MM.1S (cell line): ENCODE results near the gene ADORA2B.

ENCODE experiments used
- DNase-seq: peaks from one replicate; pipeline ENCODE4 v3.0.0-alpha.2; 2015
- H2AFZ ChIP-seq: fragments of 300-600 bp; sonication (generic); 2 replicates; pipeline ENCODE4 v1.6.0; 2016; ENCODE audit warnings: antibody characterized with exemption, low read length
- H3F3A ChIP-seq: fragments of 300-600 bp; sonication (generic); 2 replicates; pipeline ENCODE4 v1.6.1; 2016; ENCODE audit warnings: mild to moderate bottlenecking, antibody characterized with exemption, low read length, moderate library complexity, mixed read lengths; ENCODE audit not compliant: insufficient read depth
- H3K27ac ChIP-seq: fragments of 300-600 bp; sonication (generic); 2 replicates; pipeline ENCODE4 v1.5.1; 2016; ENCODE audit warnings: mild to moderate bottlenecking, low read length
- H3K27me3 ChIP-seq: fragments of 300-600 bp; sonication (generic); replicated peaks from 2 replicates; pipeline ENCODE4 v1.6.0; 2016; ENCODE audit warnings: low read length; ENCODE audit not compliant: insufficient read depth
- H3K36me3 ChIP-seq: fragments of 300-600 bp; sonication (generic); replicated peaks from 2 replicates; pipeline ENCODE4 v1.6.1; 2016; ENCODE audit warnings: mild to moderate bottlenecking, low read length, mixed read lengths; ENCODE audit not compliant: insufficient read depth
- H3K4me1 ChIP-seq: fragments of 300-600 bp; sonication (generic); 2 replicates; pipeline ENCODE4 v1.6.1; 2016; ENCODE audit warnings: low read length, mixed read lengths
- H3K4me2 ChIP-seq: fragments of 300-600 bp; sonication (generic); 2 replicates; pipeline ENCODE4 v1.6.0; 2016; ENCODE audit warnings: low read depth, low read length
- H3K4me3 ChIP-seq: fragments of 300-600 bp; sonication (generic); 2 replicates; pipeline ENCODE4 v1.5.1; 2016; ENCODE audit warnings: low read length, mixed read lengths
- H3K79me2 ChIP-seq: fragments of 300-600 bp; sonication (generic); 2 replicates; pipeline ENCODE4 v1.6.1; 2016; ENCODE audit warnings: mixed run types, low read length, mixed read lengths
- H3K9ac ChIP-seq: fragments of 300-600 bp; sonication (generic); 2 replicates; pipeline ENCODE4 v1.6.1; 2016; ENCODE audit warnings: low read length, mixed read lengths
- H3K9me2 ChIP-seq: fragments of 300-600 bp; sonication (generic); replicated peaks from 2 replicates; pipeline ENCODE4 v1.6.1; 2016; ENCODE audit warnings: mild to moderate bottlenecking, low read length, mixed read lengths; ENCODE audit not compliant: insufficient read depth
- H3K9me3 ChIP-seq: fragments of 300-600 bp; sonication (generic); replicated peaks from 2 replicates; pipeline ENCODE4 v1.6.1; 2016; ENCODE audit warnings: mild to moderate bottlenecking, low read length, mixed read lengths; ENCODE audit not compliant: insufficient read depth
- H4K20me1 ChIP-seq: fragments of 300-600 bp; sonication (generic); 2 replicates; pipeline ENCODE4 v1.6.1; 2016; ENCODE audit warnings: mild to moderate bottlenecking, low read length, moderate library complexity, mixed read lengths; ENCODE audit not compliant: insufficient read depth
- CTCF ChIP-seq: fragments of 300-600 bp; sonication (generic); IDR thresholded peaks from 2 replicates; pipeline ENCODE4 v1.5.1; 2016; ENCODE audit warnings: antibody characterized with exemption, low read length, mixed read lengths
- EZH2 ChIP-seq: fragments of 300-600 bp; sonication (generic); optimal IDR thresholded peaks from 2 replicates; pipeline ENCODE3; 2017; ENCODE audit warnings: low read depth, mild to moderate bottlenecking, antibody characterized with exemption, low read length, mixed read lengths
- EZH2phosphoT487 ChIP-seq: fragments of 300-600 bp; sonication (generic); IDR thresholded peaks from 2 replicates; pipeline ENCODE4 v1.6.1; 2018; ENCODE audit warnings: antibody characterized with exemption, low read length

The ADORA2B gene

GRCh38 chr17:15941781-15942180 is 3.1 kb upstream of the ADORA2B start:
- no peak for TF ChIP-seq EZH2phosphoT487
- TF ChIP-seq CTCF: no peak
- no peak for TF ChIP-seq EZH2
- DNase-seq: no peak
- no peak overlapping the region for H3K4me3 ChIP-seq
- no peak overlapping the region for H3K4me2 ChIP-seq
- no peaks in the 10 kb centered on the region for H3K4me1 ChIP-seq
- H3K9me2 ChIP-seq: no peaks in the 10 kb centered on the region
- no peaks in the 10 kb centered on the region for H3K36me3 ChIP-seq
- H4K20me1 ChIP-seq: no peaks in the 10 kb centered on the region
- H3K27ac ChIP-seq: no peak overlapping the region
- no peaks in the 10 kb centered on the region for H3K79me2 ChIP-seq
- H2AFZ ChIP-seq: no peak overlapping the region
- no peaks in the 10 kb centered on the region for H3K27me3 ChIP-seq
- H3F3A ChIP-seq: no peaks in the 10 kb centered on the region
- H3K9me3 ChIP-seq: no peaks in the 10 kb centered on the region
- H3K9ac ChIP-seq: no peak overlapping the region

GRCh38 chr17:15942207-15942833 is 2.6 kb upstream of the ADORA2B start:
- no peak overlapping the region for H2AFZ ChIP-seq
- no peaks in the 10 kb centered on the region for H3K36me3 ChIP-seq
- no peaks in the 10 kb centered on the region for H3K9me2 ChIP-seq
- H3K27ac ChIP-seq: no peak overlapping the region
- H3K4me3 ChIP-seq: no peak overlapping the region
- no peaks in the 10 kb centered on the region for H3K4me1 ChIP-seq
- H3K9me3 ChIP-seq: no peaks in the 10 kb centered on the region
- no peaks in the 10 kb centered on the region for H3K27me3 ChIP-seq
- no peaks in the 10 kb centered on the region for H3K79me2 ChIP-seq
- TF ChIP-seq EZH2 (no peak), EZH2phosphoT487 (no peak), CTCF (no peak)
- H3K9ac ChIP-seq: no peak overlapping the region
- no peak overlapping the region for H3K4me2 ChIP-seq
- DNase-seq: no peak
- H4K20me1 ChIP-seq: no peaks in the 10 kb centered on the region
- no peaks in the 10 kb centered on the region for H3F3A ChIP-seq

- Histone ChIP-seq H3K4me2 (no peak overlapping the region), H4K20me1 (no peaks in the 10 kb centered on the region), H3K9me2 (no peaks in the 10 kb centered on the region), H3K9me3 (no peaks in the 10 kb centered on the region), H3K79me2 (no peaks in the 10 kb centered on the region), H2AFZ (no peak overlapping the region), H3K9ac (no peak overlapping the region), H3F3A (no peaks in the 10 kb centered on the region), H3K4me3 (no peak overlapping the region; the same call in 1 of the 2 replicates), H3K27ac (no peak overlapping the region), H3K27me3 (no peaks in the 10 kb centered on the region), H3K4me1 (no peaks in the 10 kb centered on the region), H3K36me3 (no peaks in the 10 kb centered on the region)
- DNase-seq: no peak
- TF ChIP-seq CTCF (no peak), EZH2phosphoT487 (no peak), EZH2 (no peak)
Observed at GRCh38 chr17:15943971-15944758, 765 bp upstream of the ADORA2B start.
